ACC112 (cell line): ENCODE measurements around the gene ZC3H13.

Source experiments
- H2AFZ ChIP-seq: fragments of 200-600 bp; sonication (generic); one replicate; pipeline ENCODE4 v1.6.0; 2017; ENCODE audit warnings: antibody characterized with exemption, low read length; ENCODE audit not compliant: unreplicated experiment
- H3K27ac ChIP-seq: fragments of 200-600 bp; sonication (generic); 2 replicates; pipeline ENCODE4 v1.5.1; 2014; ENCODE audit warnings: low read depth, mild to moderate bottlenecking, antibody characterized with exemption, low read length, moderate library complexity
- H3K27me3 ChIP-seq: fragments of 200-600 bp; sonication (generic); 2 replicates; pipeline ENCODE4 v1.6.1; 2014; ENCODE audit warnings: mild to moderate bottlenecking, antibody characterized with exemption, low read length, moderate library complexity, mixed read lengths; ENCODE audit not compliant: insufficient read depth
- H3K36me3 ChIP-seq: fragments of 200-600 bp; sonication (generic); 2 replicates; pipeline ENCODE4 v1.6.1; 2016; ENCODE audit warnings: mild to moderate bottlenecking, antibody characterized with exemption, low read length, moderate library complexity, mixed read lengths; ENCODE audit not compliant: insufficient read depth
- H3K4me1 ChIP-seq: fragments of 200-600 bp; sonication (generic); one replicate; pipeline ENCODE4 v1.6.1; 2016; ENCODE audit warnings: low read length, mixed read lengths; ENCODE audit not compliant: insufficient read depth, unreplicated experiment, control insufficient read depth
- H3K4me3 ChIP-seq: fragments of 200-600 bp; sonication (generic); 2 replicates; pipeline ENCODE4 v1.5.1; 2014; ENCODE audit warnings: mild to moderate bottlenecking, low read depth, low read length
- H3K79me2 ChIP-seq: fragments of 200-600 bp; sonication (generic); one replicate; pipeline ENCODE4 v1.6.0; 2016; ENCODE audit warnings: low read length; ENCODE audit not compliant: control insufficient read depth, unreplicated experiment, insufficient read depth

Gene ZC3H13

DNA sequence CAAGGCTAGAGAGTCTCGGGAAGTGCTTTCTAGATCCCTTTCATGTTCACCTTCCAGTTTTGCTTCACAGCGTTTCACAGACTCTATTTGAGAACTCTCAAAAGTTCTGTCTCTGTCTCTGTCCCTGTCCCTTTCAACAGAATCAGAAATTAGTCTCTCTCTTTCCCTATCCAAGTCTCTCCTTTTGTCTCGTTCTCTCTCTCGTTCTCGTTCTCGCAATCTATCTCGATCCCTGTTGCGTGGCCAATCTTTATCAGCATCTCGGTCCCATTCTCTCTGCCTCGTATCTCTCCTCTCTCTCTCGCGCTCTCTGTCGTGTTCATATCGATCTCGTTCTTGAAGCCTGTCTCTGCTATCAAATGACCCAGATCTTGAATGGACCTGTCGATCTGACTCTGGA, 85.0 kb downstream of the ZC3H13 start:
- Histone ChIP-seq H3K27ac (no peak overlapping the region), H3K4me1 (no peaks in the 10 kb centered on the region), H3K36me3 (peaks cover 37% of the 10 kb centered on the region), H2AFZ (no peak overlapping the region), H3K4me3 (no peak overlapping the region), H3K27me3 (no peaks in the 10 kb centered on the region), H3K79me2 (no peaks in the 10 kb centered on the region)

DNA sequence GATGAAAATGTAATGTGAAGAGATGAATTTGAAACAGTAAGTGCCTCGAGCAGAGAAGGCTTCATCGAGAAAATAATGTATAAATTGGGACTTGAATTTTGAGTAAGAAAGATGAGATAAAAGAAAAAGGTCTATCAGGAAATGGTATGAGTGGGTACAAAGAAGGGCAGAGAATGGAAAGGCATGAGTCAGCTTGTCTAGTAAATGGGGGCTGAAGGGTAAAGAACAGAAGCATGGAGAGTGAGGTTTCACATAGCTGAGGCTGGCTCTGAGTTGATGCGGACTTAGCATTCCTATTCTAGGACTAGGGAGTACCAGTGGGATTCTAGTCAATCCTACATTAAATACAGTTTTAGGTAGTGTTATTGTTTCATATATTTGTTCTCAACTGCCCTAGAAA, 85.8 kb downstream of the ZC3H13 start:
- Histone ChIP-seq H3K36me3 (peaks cover 37% of the 10 kb centered on the region), H3K4me3 (no peak overlapping the region), H3K27me3 (no peaks in the 10 kb centered on the region), H3K4me1 (no peaks in the 10 kb centered on the region), H3K79me2 (no peaks in the 10 kb centered on the region), H3K27ac (no peak overlapping the region), H2AFZ (no peak overlapping the region)

DNA sequence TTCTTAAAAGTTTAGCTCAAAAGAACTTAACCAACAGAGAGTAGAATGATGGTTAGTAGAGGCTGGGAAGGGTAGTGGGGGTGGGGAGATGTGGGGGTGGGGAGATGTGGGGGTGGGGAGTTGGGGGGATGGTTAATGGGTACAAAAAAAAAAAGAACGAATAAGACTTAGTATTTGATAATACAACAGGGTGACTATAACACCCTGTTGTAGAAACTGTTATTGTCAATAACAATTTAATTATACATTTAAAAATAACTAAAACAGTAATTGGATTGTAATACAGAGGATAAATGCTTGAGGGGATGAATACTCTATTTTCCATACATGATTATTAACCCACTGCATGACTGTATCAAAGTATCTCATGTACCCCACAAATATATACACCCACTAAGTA, 91.1 kb downstream of the ZC3H13 start:
- no peak overlapping the region for H2AFZ ChIP-seq
- H3K4me3 ChIP-seq = no peak overlapping the region
- H3K27me3 ChIP-seq = no peaks in the 10 kb centered on the region
- no peak overlapping the region for H3K27ac ChIP-seq
- no peaks in the 10 kb centered on the region for H3K4me1 ChIP-seq
- peaks cover 30% of the 10 kb centered on the region for H3K36me3 ChIP-seq
- no peaks in the 10 kb centered on the region for H3K79me2 ChIP-seq

DNA sequence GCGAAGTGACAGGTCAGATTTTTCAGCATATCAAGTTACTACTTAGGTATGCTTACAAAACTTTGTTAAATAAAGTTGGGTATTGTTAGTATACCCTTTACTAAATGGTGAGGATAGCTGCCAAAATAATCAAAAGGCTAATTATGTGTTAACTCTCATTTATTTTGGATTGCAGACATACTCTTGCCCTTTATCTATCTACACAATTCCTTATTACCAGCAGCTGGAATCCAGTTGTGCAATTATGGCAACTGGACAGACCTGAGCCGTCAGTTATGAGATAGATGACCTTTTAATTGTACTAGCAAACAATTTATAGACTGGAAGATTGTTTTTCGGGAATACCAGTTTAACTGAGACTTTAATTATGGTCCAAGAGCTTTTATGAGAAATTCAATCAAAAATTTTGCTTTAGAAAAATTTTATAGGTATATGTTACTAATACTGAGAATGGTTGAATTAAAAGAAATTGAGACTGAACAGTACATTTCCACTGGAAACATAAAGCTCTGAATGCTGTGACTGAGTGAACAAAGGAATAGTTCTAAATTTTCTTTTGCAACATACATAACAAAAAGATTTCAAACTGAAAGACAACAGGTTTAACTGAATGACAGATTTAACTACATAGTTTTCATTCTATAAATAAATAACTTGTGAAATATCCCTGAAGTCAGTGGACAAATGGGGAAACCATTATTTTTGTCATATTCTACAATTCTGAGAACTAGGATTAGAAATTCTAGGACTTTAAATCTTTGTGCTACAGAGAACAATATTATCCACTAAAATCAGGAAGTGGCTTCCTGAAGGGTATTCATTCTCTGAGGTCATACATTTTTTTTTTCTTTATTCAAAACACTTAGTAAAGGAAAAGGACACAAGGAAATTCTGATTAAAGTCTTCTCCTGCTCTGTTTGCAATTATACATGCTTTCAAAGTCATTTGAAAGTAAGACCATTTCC, 97.4 kb downstream of the ZC3H13 start:
- Histone ChIP-seq H3K36me3 (peaks cover 25% of the 10 kb centered on the region), H3K27me3 (no peaks in the 10 kb centered on the region), H3K4me1 (no peaks in the 10 kb centered on the region), H2AFZ (no peak overlapping the region), H3K4me3 (no peak overlapping the region), H3K27ac (no peak overlapping the region), H3K79me2 (no peaks in the 10 kb centered on the region)

DNA sequence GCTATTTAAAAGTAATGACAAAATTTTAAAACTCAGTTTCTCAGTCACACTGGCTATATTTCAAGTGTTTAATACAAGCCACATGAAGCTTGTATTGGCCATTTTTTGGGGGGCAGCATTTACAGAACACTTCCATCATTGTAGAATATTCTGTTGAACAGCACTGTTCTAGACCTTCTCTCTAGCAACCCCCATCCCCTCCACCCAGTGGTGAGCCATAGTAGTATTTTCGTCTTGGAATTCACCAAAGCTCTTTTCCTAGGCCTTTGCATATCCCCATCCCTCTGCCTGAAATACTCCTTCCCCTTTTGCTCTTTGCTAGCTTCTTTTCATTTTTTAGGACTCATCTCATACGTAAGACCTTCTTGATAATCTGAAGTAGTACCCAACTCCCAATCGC, 99.5 kb downstream of the ZC3H13 start:
- Histone ChIP-seq H3K79me2 (no peaks in the 10 kb centered on the region), H3K36me3 (peaks cover 18% of the 10 kb centered on the region), H2AFZ (no peak overlapping the region), H3K27me3 (no peaks in the 10 kb centered on the region), H3K4me3 (no peak overlapping the region), H3K27ac (no peak overlapping the region), H3K4me1 (no peaks in the 10 kb centered on the region)

DNA sequence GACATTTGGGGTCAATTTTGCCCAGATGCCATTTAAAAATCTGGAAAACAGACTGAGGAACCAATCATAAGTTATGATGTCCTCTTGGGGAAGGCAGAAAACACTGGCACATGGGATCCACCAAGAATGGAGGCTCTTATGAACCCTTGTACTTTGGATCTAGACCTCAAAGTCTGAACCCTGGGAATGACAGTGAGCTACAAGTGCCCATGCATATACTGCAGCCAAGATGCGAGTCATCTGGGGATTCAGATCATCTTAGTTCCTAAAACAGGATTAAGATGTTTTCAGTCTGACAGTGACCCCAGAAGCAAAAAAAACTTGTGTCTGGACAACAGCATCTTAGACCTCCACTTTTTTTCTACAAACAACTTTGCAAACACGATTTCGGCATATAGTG, 100.8 kb downstream of the ZC3H13 start:
- Histone ChIP-seq H3K79me2 (no peaks in the 10 kb centered on the region), H3K27me3 (no peaks in the 10 kb centered on the region), H3K4me1 (no peaks in the 10 kb centered on the region), H3K36me3 (peaks cover 9% of the 10 kb centered on the region), H3K27ac (no peak overlapping the region), H2AFZ (no peak overlapping the region), H3K4me3 (no peak overlapping the region)

DNA sequence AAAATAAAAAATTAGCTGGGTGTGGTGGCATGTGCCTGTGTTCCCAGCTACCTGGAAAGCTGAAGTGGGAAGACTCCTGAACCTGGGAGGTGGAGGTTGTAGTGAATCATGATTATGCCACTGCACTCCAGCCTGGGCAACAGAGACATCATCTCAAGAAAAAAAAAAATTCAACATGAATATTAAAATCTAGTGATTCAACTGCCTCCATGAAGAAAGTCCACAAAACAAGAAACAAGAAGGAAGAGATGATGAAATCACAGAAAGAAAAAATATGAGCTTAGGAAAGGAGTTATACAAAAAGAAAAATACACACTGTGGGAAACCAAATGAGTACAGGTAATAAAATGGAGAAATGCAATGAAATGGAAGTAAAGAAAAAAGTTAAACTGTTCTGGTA, 101.4 kb downstream of the ZC3H13 start:
- Histone ChIP-seq H3K36me3 (0 out of 2 replicates have a peak, but pooled peaks cover 4% of the 10 kb centered on the region), H2AFZ (no peak overlapping the region), H3K4me3 (no peak overlapping the region), H3K27me3 (no peaks in the 10 kb centered on the region), H3K79me2 (no peaks in the 10 kb centered on the region), H3K4me1 (no peaks in the 10 kb centered on the region), H3K27ac (no peak overlapping the region)

DNA sequence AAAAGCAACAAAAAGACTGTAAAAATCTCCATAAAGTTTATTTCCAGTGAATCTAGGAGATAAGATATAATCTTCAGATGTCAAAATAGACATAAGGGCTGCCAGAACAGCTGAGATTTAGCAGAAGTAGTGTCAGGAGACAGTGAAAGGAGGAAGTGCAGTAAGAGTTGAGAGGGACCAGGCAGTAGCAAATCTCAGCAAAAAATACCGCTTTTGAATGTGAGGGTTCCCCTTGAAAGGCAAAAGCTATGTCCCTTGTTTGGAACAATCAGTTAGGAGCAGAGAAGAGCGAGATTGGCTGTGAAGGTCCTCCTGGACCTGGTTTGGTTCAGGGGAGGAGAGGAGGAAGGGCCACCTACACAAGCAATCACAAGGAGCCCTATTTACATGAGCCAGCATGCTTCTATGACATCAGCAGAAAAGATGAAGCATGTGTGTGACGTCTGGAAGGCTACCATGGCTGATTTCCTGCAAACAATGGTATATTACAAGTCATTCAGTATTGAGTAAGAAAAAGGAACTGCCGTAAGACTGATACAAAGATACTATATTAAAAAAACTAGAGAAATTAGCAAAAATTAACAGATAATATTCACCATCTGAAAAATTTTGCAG, 102.1 kb downstream of the ZC3H13 start:
- no peaks in the 10 kb centered on the region for H3K4me1 ChIP-seq
- no peaks in the 10 kb centered on the region for H3K36me3 ChIP-seq
- no peak overlapping the region for H3K27ac ChIP-seq
- H3K4me3 ChIP-seq = no peak overlapping the region
- no peak overlapping the region for H2AFZ ChIP-seq
- no peaks in the 10 kb centered on the region for H3K79me2 ChIP-seq
- H3K27me3 ChIP-seq = no peaks in the 10 kb centered on the region

DNA sequence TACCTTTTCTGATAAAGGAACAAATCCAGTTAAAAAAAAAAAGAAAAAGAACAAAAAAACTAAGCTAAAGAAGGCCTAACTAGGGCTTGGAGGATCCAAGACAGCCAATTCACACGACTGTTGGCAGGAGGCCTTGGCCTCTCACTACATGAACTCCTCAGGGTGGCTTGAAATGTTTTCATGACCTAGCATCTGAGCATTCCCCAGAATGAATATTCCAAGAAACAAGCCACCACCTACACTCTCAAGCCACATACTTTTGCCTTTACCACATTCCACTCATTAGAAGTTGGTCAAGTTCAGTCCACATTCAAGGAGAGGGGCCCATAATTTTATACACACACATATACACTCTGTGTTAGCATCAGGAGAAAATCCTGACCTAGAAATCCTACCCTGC, 103.4 kb downstream of the ZC3H13 start:
- Histone ChIP-seq H3K4me3 (no peak overlapping the region), H3K27ac (no peak overlapping the region), H3K79me2 (no peaks in the 10 kb centered on the region), H2AFZ (no peak overlapping the region), H3K27me3 (no peaks in the 10 kb centered on the region), H3K36me3 (no peaks in the 10 kb centered on the region), H3K4me1 (no peaks in the 10 kb centered on the region)

DNA sequence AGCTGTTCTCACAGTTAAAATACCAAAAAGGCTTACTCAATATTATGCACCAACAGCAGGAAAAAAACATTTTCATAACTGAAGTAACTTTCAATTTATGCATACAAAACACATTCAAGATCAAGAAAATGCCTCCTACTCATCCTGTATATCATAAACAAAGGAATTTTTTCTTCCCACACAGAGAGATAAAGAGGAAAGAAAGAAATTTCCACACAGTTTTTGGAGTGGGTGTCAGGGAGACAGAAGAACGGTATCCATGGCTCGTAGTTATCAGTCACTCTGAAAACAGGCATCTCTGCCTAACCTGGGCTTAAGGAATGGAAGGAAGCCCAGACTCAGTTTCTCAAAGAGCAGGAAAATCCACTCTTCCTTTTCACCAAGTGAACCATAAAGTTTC, 108.6 kb downstream of the ZC3H13 start:
- no peak overlapping the region for H3K27ac ChIP-seq
- no peak overlapping the region for H2AFZ ChIP-seq

DNA sequence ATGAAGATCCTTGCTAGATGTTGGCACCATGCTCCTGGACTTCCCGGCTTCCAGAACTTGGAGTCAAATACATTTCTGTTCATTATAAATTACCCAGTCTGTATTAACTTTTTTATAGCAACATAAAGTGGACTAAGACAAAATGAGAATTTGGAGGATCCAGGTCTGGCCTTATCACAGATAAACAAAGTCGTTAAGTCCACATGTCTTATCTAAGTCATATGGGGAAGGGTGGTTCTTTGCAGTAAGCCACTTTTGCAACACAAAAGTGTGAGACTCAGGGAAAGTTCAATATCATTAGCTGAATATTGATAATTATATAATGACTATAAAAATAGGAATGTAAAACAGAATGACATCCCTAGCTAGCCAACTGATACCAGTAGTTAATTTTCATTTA, 109.4 kb downstream of the ZC3H13 start:
- no peaks in the 10 kb centered on the region for H3K36me3 ChIP-seq
- H3K79me2 ChIP-seq = no peaks in the 10 kb centered on the region
- H3K4me3 ChIP-seq = no peak overlapping the region
- no peak overlapping the region for H2AFZ ChIP-seq
- H3K27me3 ChIP-seq = peaks cover 16% of the 10 kb centered on the region; the same call in 1 of the 2 replicates
- no peaks in the 10 kb centered on the region for H3K4me1 ChIP-seq
- H3K27ac ChIP-seq = no peak overlapping the region

More for the DNA sequence above, 108.6 kb downstream of the ZC3H13 start:
- Histone ChIP-seq H3K27me3 (peaks cover 16% of the 10 kb centered on the region; the same call in 1 of the 2 replicates), H3K4me1 (no peaks in the 10 kb centered on the region), H3K4me3 (no peak overlapping the region), H3K79me2 (no peaks in the 10 kb centered on the region), H3K36me3 (no peaks in the 10 kb centered on the region)
